ENCODE results near the gene MFSD12.

DNA sequence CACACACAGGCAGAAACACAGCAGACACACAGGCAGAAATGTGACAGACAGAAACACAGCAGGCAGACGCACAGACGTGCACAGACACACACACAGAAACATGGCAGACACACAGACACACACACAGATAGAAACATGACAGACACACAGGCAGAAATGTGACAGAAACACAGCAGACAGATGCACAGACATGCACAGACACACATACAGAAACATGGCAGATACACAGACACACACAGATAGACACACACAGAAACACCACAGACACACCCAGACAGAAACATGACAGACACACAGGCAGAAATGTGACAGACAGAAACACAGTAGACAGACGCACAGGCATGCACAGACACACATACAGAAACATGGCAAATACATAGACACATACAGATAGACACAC lies 48.0 kb upstream of the MFSD12 start:
- TF ChIP-seq, protein P1, sequence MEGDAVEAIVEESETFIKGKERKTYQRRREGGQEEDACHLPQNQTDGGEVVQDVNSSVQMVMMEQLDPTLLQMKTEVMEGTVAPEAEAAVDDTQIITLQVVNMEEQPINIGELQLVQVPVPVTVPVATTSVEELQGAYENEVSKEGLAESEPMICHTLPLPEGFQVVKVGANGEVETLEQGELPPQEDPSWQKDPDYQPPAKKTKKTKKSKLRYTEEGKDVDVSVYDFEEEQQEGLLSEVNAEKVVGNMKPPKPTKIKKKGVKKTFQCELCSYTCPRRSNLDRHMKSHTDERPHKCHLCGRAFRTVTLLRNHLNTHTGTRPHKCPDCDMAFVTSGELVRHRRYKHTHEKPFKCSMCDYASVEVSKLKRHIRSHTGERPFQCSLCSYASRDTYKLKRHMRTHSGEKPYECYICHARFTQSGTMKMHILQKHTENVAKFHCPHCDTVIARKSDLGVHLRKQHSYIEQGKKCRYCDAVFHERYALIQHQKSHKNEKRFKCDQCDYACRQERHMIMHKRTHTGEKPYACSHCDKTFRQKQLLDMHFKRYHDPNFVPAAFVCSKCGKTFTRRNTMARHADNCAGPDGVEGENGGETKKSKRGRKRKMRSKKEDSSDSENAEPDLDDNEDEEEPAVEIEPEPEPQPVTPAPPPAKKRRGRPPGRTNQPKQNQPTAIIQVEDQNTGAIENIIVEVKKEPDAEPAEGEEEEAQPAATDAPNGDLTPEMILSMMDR (IDR thresholded peaks at IDR 0.05; ENCODE audit: low read depth, low read length, missing input control): no peak
- TF ChIP-seq RAD21 (IDR thresholded peaks at IDR 0.05) (no peak), MAX (IDR thresholded peaks at IDR 0.05) (no peak), HNF4A (conservative IDR thresholded peaks at IDR 0.05) (no peak), GABPA (IDR thresholded peaks at IDR 0.05 in 1 of 2, conservative IDR thresholded peaks at IDR 0.05 in 1 of 2) (no peak), TAF1 (conservative IDR thresholded peaks at IDR 0.05) (no peak)

Measured in liver (tissue), 3 donors.